HEK293 (cell line): ENCODE measurements around the gene KIF27.

Source experiments
- BCL11B ChIP-seq: fragments of 450-650 bp; formaldehyde crosslinking; IDR thresholded peaks from 2 replicates; pipeline ENCODE4 v1.5.1; 2016; ENCODE audit warnings: low read depth, missing biosample characterization, missing genetic modification characterization
- EGR2 ChIP-seq: fragments of 450-650 bp; formaldehyde crosslinking; IDR thresholded peaks from 2 replicates; pipeline ENCODE4 v1.5.1; 2016; ENCODE audit warnings: low read depth, missing biosample characterization, missing genetic modification characterization
- GLIS2 ChIP-seq: fragments of 450-650 bp; formaldehyde crosslinking; IDR thresholded peaks from 2 replicates; pipeline ENCODE4 v1.5.1; 2016; ENCODE audit warnings: missing biosample characterization, missing genetic modification characterization
- ZBTB20 ChIP-seq: fragments of 450-650 bp; formaldehyde crosslinking; IDR thresholded peaks from 2 replicates; pipeline ENCODE4 v1.5.1; 2016; ENCODE audit warnings: missing biosample characterization, missing genetic modification characterization
- ZBTB8A ChIP-seq: fragments of 450-650 bp; formaldehyde crosslinking; IDR thresholded peaks from 2 replicates; pipeline ENCODE4 v1.5.1; 2016; ENCODE audit warnings: missing biosample characterization, missing genetic modification characterization
- ZNF114 ChIP-seq: fragments of 450-650 bp; formaldehyde crosslinking; IDR thresholded peaks from 2 replicates; pipeline ENCODE4 v1.5.0; 2017; ENCODE audit warnings: missing biosample characterization, missing genetic modification characterization
- ZNF138 ChIP-seq: fragments of 450-650 bp; formaldehyde crosslinking; IDR thresholded peaks from 2 replicates; pipeline ENCODE4 v1.5.1; 2016; ENCODE audit warnings: missing biosample characterization, missing genetic modification characterization, borderline replicate concordance
- ZNF155 ChIP-seq: fragments of 450-650 bp; formaldehyde crosslinking; IDR thresholded peaks from 2 replicates; pipeline ENCODE4 v1.5.1; 2016; ENCODE audit warnings: missing biosample characterization, missing genetic modification characterization
- ZNF184 ChIP-seq: fragments of 450-650 bp; IDR thresholded peaks from 2 replicates; pipeline ENCODE4 v1.5.1; 2018; ENCODE audit warnings: missing biosample characterization, mild to moderate bottlenecking, missing genetic modification characterization
- ZNF274 ChIP-seq, 2 experiments: fragments of 200-500 bp in 1 of 2; fragments of 450-650 bp in 1 of 2; sonication (Bioruptor generic) in 1 of 2; formaldehyde crosslinking in 1 of 2; IDR thresholded peaks; 2 replicates each; pipeline versions ENCODE4 v1.5.1 to v1.6.1; 2014 to 2016; ENCODE audit warnings: borderline replicate concordance in 1 of 2, inconsistent platforms in 1 of 2, low read length in 1 of 2, missing biosample characterization in 1 of 2, missing genetic modification characterization in 1 of 2
- ZNF335 ChIP-seq: fragments of 450-650 bp; formaldehyde crosslinking; conservative IDR thresholded peaks from 2 replicates; pipeline ENCODE4 v1.5.1; 2016; ENCODE audit warnings: missing biosample characterization, missing genetic modification characterization
- ZNF350 ChIP-seq: fragments of 450-650 bp; formaldehyde crosslinking; IDR thresholded peaks from 2 replicates; pipeline ENCODE4 v1.5.0; 2017; ENCODE audit warnings: missing biosample characterization, mild to moderate bottlenecking, missing genetic modification characterization
- ZNF404 ChIP-seq: fragments of 450-650 bp; formaldehyde crosslinking; IDR thresholded peaks from 2 replicates; pipeline ENCODE4 v1.5.1; 2017; ENCODE audit warnings: missing biosample characterization, missing genetic modification characterization
- ZNF529 ChIP-seq: fragments of 450-650 bp; formaldehyde crosslinking; IDR thresholded peaks from 2 replicates; pipeline ENCODE4 v1.5.1; 2017; ENCODE audit warnings: missing genetic modification characterization, missing biosample characterization; ENCODE audit not compliant: insufficient replicate concordance
- ZNF626 ChIP-seq: fragments of 450-650 bp; sonication (Bioruptor Pico); formaldehyde crosslinking; IDR thresholded peaks from 2 replicates; pipeline ENCODE4 v1.5.1; 2018; ENCODE audit warnings: missing biosample characterization, missing genetic modification characterization, inconsistent platforms
- ZNF660 ChIP-seq: fragments of 450-650 bp; IDR thresholded peaks from 2 replicates; pipeline ENCODE4 v1.5.1; 2018; ENCODE audit warnings: missing biosample characterization, mild to moderate bottlenecking, missing genetic modification characterization
- ZNF664 ChIP-seq: fragments of 450-650 bp; formaldehyde crosslinking; IDR thresholded peaks from 2 replicates; pipeline ENCODE4 v1.5.1; 2016; ENCODE audit warnings: missing biosample characterization, missing genetic modification characterization
- ZNF677 ChIP-seq: fragments of 450-650 bp; IDR thresholded peaks from 2 replicates; pipeline ENCODE4 v1.5.0; 2018; ENCODE audit warnings: missing biosample characterization, mild to moderate bottlenecking, missing genetic modification characterization, moderate library complexity
- ZNF707 ChIP-seq: fragments of 450-650 bp; formaldehyde crosslinking; IDR thresholded peaks from 2 replicates; pipeline ENCODE4 v1.5.1; 2016; ENCODE audit warnings: missing biosample characterization, missing genetic modification characterization
- ZNF776 ChIP-seq: fragments of 450-650 bp; formaldehyde crosslinking; IDR thresholded peaks from 2 replicates; pipeline ENCODE4 v1.5.0; 2017; ENCODE audit warnings: missing biosample characterization, missing genetic modification characterization, borderline replicate concordance
- TF ChIP-seq, protein P1 (sequence below): fragments of 450-650 bp; formaldehyde crosslinking; IDR thresholded peaks from 2 replicates; pipeline ENCODE4 v1.5.1; 2016; ENCODE audit warnings: missing biosample characterization, missing genetic modification characterization
- TF ChIP-seq, protein P2 (sequence below): fragments of 450-650 bp; formaldehyde crosslinking; IDR thresholded peaks from 2 replicates; pipeline ENCODE4 v1.5.1; 2016; ENCODE audit warnings: missing biosample characterization, missing genetic modification characterization, borderline replicate concordance
- TF ChIP-seq, protein P3 (sequence below): fragments of 450-650 bp; formaldehyde crosslinking; IDR thresholded peaks from 2 replicates; pipeline ENCODE4 v1.5.1; 2016; ENCODE audit warnings: missing biosample characterization, missing genetic modification characterization
- TF ChIP-seq, protein P4 (sequence below): fragments of 450-650 bp; formaldehyde crosslinking; IDR thresholded peaks from 2 replicates; pipeline ENCODE4 v1.5.1; 2016; ENCODE audit warnings: missing biosample characterization, missing genetic modification characterization
- TF ChIP-seq, protein P5 (sequence below): fragments of 450-650 bp; formaldehyde crosslinking; IDR thresholded peaks from 2 replicates; pipeline ENCODE4 v1.5.1; 2016; ENCODE audit warnings: missing biosample characterization, missing genetic modification characterization
- TF ChIP-seq, protein P6 (sequence below): sonication (generic); formaldehyde crosslinking; IDR thresholded peaks from 2 replicates; pipeline ENCODE4 v1.8.1; 2022; ENCODE audit warnings: mild to moderate bottlenecking, moderate library complexity, missing genetic modification reagents

Gene KIF27

DNA sequence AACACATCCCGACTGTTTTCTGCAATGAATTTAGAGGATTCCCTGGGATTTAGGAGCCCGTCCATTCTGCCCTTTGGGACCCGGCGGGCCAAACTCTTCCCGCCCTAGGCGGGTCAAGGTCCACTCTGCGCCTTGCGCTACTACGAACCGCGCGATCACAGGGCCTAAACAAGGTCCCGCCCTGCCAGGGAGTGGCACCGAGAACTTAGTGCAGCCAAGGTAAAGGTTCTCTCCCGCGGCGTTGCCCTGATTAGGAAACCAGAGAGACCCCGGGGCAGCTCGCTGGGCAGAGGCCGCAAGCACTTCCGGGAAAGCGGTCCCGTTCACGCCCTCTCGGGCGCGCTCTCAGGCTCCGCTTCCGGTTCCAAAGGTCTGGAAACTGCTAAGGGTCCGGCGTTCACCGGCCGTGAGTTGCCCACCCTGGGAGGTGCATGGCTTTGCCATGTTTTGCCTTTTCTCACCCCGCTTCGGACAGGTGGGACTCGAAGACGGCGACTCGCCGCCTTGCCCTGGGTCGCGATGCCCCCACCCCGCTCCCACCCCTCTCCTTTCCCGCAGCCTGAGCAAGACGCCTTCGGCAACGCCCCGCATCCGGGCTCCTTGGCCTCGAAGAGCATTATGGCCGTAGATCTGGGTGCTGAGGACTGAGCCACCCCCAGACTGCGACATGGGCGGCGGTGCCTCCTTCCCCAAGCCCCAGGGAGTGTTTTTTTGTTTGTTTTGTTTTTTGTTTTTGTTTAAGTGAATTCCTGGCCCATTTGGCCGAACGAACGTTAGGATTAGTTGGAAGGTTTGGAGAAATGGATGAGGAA lies 35.4 kb upstream of the KIF27 start (continued):
- TF ChIP-seq ZNF335 = peak; percentile 88
- TF ChIP-seq, protein P1, sequence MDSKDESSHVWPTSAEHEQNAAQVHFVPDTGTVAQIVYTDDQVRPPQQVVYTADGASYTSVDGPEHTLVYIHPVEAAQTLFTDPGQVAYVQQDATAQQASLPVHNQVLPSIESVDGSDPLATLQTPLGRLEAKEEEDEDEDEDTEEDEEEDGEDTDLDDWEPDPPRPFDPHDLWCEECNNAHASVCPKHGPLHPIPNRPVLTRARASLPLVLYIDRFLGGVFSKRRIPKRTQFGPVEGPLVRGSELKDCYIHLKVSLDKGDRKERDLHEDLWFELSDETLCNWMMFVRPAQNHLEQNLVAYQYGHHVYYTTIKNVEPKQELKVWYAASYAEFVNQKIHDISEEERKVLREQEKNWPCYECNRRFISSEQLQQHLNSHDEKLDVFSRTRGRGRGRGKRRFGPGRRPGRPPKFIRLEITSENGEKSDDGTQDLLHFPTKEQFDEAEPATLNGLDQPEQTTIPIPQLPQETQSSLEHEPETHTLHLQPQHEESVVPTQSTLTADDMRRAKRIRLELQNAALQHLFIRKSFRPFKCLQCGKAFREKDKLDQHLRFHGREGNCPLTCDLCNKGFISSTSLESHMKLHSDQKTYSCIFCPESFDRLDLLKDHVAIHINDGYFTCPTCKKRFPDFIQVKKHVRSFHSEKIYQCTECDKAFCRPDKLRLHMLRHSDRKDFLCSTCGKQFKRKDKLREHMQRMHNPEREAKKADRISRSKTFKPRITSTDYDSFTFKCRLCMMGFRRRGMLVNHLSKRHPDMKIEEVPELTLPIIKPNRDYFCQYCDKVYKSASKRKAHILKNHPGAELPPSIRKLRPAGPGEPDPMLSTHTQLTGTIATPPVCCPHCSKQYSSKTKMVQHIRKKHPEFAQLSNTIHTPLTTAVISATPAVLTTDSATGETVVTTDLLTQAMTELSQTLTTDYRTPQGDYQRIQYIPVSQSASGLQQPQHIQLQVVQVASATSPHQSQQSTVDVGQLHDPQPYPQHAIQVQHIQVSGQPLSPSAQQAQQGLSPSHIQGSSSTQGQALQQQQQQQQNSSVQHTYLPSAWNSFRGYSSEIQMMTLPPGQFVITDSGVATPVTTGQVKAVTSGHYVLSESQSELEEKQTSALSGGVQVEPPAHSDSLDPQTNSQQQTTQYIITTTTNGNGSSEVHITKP (tag by site-specific recombination) = peak; percentile 85
- TF ChIP-seq ZNF626 = no peak
- no peak for TF ChIP-seq ZNF660 (tag by site-specific recombination)
- TF ChIP-seq ZNF114 (tag by site-specific recombination) = no peak
- peak; percentile 21; the same call in 1 of the 2 replicates for TF ChIP-seq EGR2 (tag by site-specific recombination)
- TF ChIP-seq, protein P2, sequence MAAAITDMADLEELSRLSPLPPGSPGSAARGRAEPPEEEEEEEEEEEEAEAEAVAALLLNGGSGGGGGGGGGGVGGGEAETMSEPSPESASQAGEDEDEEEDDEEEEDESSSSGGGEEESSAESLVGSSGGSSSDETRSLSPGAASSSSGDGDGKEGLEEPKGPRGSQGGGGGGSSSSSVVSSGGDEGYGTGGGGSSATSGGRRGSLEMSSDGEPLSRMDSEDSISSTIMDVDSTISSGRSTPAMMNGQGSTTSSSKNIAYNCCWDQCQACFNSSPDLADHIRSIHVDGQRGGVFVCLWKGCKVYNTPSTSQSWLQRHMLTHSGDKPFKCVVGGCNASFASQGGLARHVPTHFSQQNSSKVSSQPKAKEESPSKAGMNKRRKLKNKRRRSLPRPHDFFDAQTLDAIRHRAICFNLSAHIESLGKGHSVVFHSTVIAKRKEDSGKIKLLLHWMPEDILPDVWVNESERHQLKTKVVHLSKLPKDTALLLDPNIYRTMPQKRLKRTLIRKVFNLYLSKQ (tag by site-specific recombination) = no peak
- TF ChIP-seq ZBTB20 (tag by site-specific recombination) = no peak
- no peak for TF ChIP-seq GLIS2 (tag by site-specific recombination)
- TF ChIP-seq ZNF138 = no peak
- TF ChIP-seq ZNF155 (tag by site-specific recombination) = no peak
- TF ChIP-seq, protein P3, sequence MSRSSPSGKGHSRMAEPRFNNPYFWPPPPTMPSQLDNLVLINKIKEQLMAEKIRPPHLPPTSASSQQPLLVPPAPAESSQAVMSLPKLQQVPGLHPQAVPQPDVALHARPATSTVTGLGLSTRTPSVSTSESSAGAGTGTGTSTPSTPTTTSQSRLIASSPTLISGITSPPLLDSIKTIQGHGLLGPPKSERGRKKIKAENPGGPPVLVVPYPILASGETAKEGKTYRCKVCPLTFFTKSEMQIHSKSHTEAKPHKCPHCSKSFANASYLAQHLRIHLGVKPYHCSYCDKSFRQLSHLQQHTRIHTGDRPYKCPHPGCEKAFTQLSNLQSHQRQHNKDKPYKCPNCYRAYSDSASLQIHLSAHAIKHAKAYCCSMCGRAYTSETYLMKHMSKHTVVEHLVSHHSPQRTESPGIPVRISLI (tag by site-specific recombination) = no peak
- no peak for TF ChIP-seq ZNF404 (tag by site-specific recombination)
- TF ChIP-seq, protein P4, sequence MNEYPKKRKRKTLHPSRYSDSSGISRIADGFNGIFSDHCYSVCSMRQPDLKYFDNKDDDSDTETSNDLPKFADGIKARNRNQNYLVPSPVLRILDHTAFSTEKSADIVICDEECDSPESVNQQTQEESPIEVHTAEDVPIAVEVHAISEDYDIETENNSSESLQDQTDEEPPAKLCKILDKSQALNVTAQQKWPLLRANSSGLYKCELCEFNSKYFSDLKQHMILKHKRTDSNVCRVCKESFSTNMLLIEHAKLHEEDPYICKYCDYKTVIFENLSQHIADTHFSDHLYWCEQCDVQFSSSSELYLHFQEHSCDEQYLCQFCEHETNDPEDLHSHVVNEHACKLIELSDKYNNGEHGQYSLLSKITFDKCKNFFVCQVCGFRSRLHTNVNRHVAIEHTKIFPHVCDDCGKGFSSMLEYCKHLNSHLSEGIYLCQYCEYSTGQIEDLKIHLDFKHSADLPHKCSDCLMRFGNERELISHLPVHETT (tag by site-specific recombination) = no peak
- TF ChIP-seq ZNF274 (IDR thresholded peaks at IDR 0.05; ENCODE audit: low read length) = no peak
- TF ChIP-seq ZNF274 (tag by site-specific recombination; IDR thresholded peaks at IDR 0.05; ENCODE audit: borderline replicate concordance) = no peak
- peak; percentile 95 for TF ChIP-seq ZBTB8A (tag by site-specific recombination)
- TF ChIP-seq BCL11B (tag by site-specific recombination) = 0 out of 2 replicates have a peak, but pooled peaks have one; percentile 28
- TF ChIP-seq ZNF184 (tag by site-specific recombination) = no peak
- TF ChIP-seq ZNF664 (tag by site-specific recombination) = no peak
- no peak for TF ChIP-seq ZNF350
- no peak for TF ChIP-seq ZNF776 (tag by site-specific recombination)
- peak; percentile 93 for TF ChIP-seq ZNF677 (tag by site-specific recombination)
- TF ChIP-seq ZNF707 (tag by site-specific recombination) = no peak
- TF ChIP-seq ZNF529 (tag by site-specific recombination) = no peak
- TF ChIP-seq, protein P5, sequence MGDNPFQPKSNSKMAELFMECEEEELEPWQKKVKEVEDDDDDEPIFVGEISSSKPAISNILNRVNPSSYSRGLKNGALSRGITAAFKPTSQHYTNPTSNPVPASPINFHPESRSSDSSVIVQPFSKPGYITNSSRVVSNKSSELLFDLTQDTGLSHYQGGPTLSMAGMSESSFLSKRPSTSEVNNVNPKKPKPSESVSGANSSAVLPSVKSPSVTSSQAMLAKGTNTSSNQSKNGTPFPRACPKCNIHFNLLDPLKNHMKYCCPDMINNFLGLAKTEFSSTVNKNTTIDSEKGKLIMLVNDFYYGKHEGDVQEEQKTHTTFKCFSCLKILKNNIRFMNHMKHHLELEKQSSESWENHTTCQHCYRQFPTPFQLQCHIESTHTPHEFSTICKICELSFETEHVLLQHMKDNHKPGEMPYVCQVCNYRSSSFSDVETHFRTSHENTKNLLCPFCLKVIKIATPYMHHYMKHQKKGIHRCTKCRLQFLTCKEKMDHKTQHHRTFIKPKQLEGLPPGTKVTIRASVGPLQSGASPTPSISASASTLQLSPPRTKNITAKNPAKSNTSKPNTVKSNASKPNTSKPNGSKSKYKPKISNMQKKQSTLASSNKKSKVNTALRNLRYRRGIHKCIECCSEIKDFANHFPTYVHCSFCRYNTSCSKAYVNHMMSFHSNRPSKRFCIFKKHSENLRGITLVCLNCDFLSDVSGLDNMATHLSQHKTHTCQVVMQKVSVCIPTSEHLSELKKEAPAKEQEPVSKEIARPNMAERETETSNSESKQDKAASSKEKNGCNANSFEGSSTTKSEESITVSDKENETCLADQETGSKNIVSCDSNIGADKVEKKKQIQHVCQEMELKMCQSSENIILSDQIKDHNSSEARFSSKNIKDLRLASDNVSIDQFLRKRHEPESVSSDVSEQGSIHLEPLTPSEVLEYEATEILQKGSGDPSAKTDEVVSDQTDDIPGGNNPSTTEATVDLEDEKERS (tag by site-specific recombination) = no peak
- TF ChIP-seq, protein P6, sequence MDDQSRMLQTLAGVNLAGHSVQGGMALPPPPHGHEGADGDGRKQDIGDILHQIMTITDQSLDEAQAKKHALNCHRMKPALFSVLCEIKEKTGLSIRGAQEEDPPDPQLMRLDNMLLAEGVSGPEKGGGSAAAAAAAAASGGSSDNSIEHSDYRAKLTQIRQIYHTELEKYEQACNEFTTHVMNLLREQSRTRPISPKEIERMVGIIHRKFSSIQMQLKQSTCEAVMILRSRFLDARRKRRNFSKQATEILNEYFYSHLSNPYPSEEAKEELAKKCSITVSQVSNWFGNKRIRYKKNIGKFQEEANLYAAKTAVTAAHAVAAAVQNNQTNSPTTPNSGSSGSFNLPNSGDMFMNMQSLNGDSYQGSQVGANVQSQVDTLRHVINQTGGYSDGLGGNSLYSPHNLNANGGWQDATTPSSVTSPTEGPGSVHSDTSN (CRISPR knock-in tag) = no peak
